K562 (cell line): ENCODE measurements around the gene TRDMT1. TPM values are rescaled to one million over a fixed set of nuclear protein-coding genes. Genes with fewer than 3 reads are reported as not detected.

ENCODE experiments used
- BCL6 ChIP-seq: fragments of 250-450 bp; sonication (Bioruptor Pico); IDR thresholded peaks from 2 replicates; pipeline ENCODE4 v1.4.0; 2020
- CUX1 ChIP-seq: fragments of 200-800 bp; sonication (Bioruptor generic); IDR thresholded peaks from 2 replicates; pipeline ENCODE4 v1.6.1; 2016; ENCODE audit warnings: missing genetic modification characterization, missing compliant biosample characterization
- MAX ChIP-seq: sonication (generic); formaldehyde crosslinking; IDR thresholded peaks from 2 replicates; pipeline ENCODE4 v1.9.0; 2022; ENCODE audit warnings: mild to moderate bottlenecking, missing genetic modification reagents
- MAZ ChIP-seq, 2 experiments: fragments of 450-650 bp in 1 of 2; sonication (generic) in 1 of 2; formaldehyde crosslinking; IDR thresholded peaks in 1 of 2; conservative IDR thresholded peaks in 1 of 2; 2 replicates each; pipeline versions ENCODE4 v1.4.0 to v1.5.0; 2020; ENCODE audit warnings: mild to moderate bottlenecking in 1 of 2, missing genetic modification reagents in 1 of 2
- RBBP5 ChIP-seq: fragments of 200-600 bp; sonication (generic); IDR thresholded peaks from 2 replicates; pipeline ENCODE4 v1.6.1; 2012; ENCODE audit warnings: borderline replicate concordance, mild to moderate bottlenecking, low read length, control low read depth, inconsistent platforms; ENCODE audit not compliant: insufficient read depth, poor library complexity, severe bottlenecking
- RCOR1 ChIP-seq, 2 experiments: IDR thresholded peaks; 2 replicates each; pipeline ENCODE4 v1.6.1; 2012; ENCODE audit warnings: low read depth in 2 of 2, low read length in 2 of 2, borderline replicate concordance in 1 of 2, improper control_type of control experiment in 1 of 2
- SOX6 ChIP-seq: fragments of 450-650 bp; IDR thresholded peaks from 2 replicates; pipeline ENCODE4 v1.6.1; 2014; ENCODE audit warnings: mild to moderate bottlenecking
- SPI1 ChIP-seq: IDR thresholded peaks from 2 replicates; pipeline ENCODE4 v1.6.1; 2011; ENCODE audit warnings: low read depth, low read length, control low read depth, borderline replicate concordance
- TBP ChIP-seq: optimal IDR thresholded peaks from 2 replicates; pipeline ENCODE3; 2011; ENCODE audit warnings: low read depth, low read length, improper control_type of control experiment
- VEZF1 ChIP-seq: fragments of 200-800 bp; sonication (Bioruptor generic); IDR thresholded peaks from 2 replicates; pipeline ENCODE4 v1.6.1; 2017; ENCODE audit warnings: missing genetic modification characterization, missing compliant biosample characterization
- ZNF518B ChIP-seq: fragments of 250-450 bp; sonication (Bioruptor Pico); IDR thresholded peaks from 2 replicates; pipeline ENCODE4 v1.5.0; 2021; ENCODE audit warnings: mild to moderate bottlenecking, moderate library complexity
- ZNF583 ChIP-seq: fragments of 250-450 bp; sonication (Bioruptor Pico); IDR thresholded peaks from 2 replicates; pipeline ENCODE4 v1.4.0; 2020
- polyA plus RNA-seq, 8 experiments: library from polyadenylated mRNA; depleted of rRNA in 4 of 8; stranded (reverse) in 5 of 8; unstranded in 3 of 8; fragments of >200 nt; fragmentation: Nextera tagmentation in 2 of 8; fragmentation: Illumina TruSeq in 1 of 8; extraction: Ambion mirVana in 2 of 8; extraction: Trizol in 1 of 8; gene quantifications; 2 replicates each; pipeline versions ENCODE4 v1.2.1 to v1.2.3, GENCODE V29; 2011 to 2014; ENCODE audit warnings: inconsistent platforms in 1 of 8, missing spikeins in 1 of 8
- total RNA-seq, 7 experiments: library from RNA; depleted of rRNA in 6 of 7; stranded (reverse); fragments of >200 nt in 6 of 7; fragmentation: Illumina TruSeq in 2 of 7; extraction: Trizol in 2 of 7; gene quantifications; 2 replicates each; pipeline versions ENCODE4 v1.2.1 to v1.2.3, GENCODE V29; 2011 to 2021; ENCODE audit warnings: low replicate concordance in 1 of 7

TRDMT1 gene
- total and polyA plus RNA-seq, 9 of the 15 experiments (the other 6 are each of a cell fraction or from before 2014, with no cell fraction given), result 5.4 to 12.6 (median 9.3) TPM

- TF ChIP-seq VEZF1 (peak; percentile 64), MAX (CRISPR knock-in tag) (peak; percentile 69), SOX6 (peak; percentile 71), BCL6 (CRISPR knock-in tag) (no peak), CUX1 (CRISPR knock-in tag) (no peak), RCOR1 (IDR thresholded peaks at IDR 0.05; ENCODE audit: borderline replicate concordance in 1 of 2, low read depth in 2 of 2, low read length in 2 of 2) (peak in 1 of 2 experiments; percentile 60; a peak in 2 of 4 replicates), RBBP5 (peak; percentile 99), MAZ (CRISPR knock-in tag; conservative IDR thresholded peaks at IDR 0.05 in 1 of 2, IDR thresholded peaks at IDR 0.05 in 1 of 2) (peak; percentile 90 to 96), ZNF583 (0 out of 2 replicates have a peak, but pooled peaks have one; percentile 24), TBP (peak; percentile 92), ZNF518B (CRISPR knock-in tag) (no peak), SPI1 (no peak)
These were observed at the start of gene TRDMT1 (continued) for GRCh38 chr10:17200912-17201793.
